Smooth muscle cell (in vitro differentiated cells): Measurements from ENCODE around the gene LRRC17. TPM values are rescaled to one million over a fixed set of nuclear protein-coding genes. Genes with fewer than 3 reads are reported as not detected.
"Not testable (repeated sequence)": the region's sequence is repeated elsewhere in the genome, so short reads cannot be mapped to it uniquely, and the experiment has no call there.

Experiments
- DNase-seq: peaks from one replicate; lab custom pipeline; 2025; ENCODE audit not compliant: unreplicated experiment; lab: John Stamatoyannopoulos, UW
- H2AFZ ChIP-seq: fragments of 200-600 bp; sonication (generic); 2 replicates; pipeline ENCODE4 v1.6.0; 2016; ENCODE audit warnings: antibody characterized with exemption, low read depth, mild to moderate bottlenecking
- H3F3A ChIP-seq: fragments of 200-600 bp; sonication (generic); 2 replicates; pipeline ENCODE4 v1.6.0; 2017; ENCODE audit warnings: antibody characterized with exemption, low read depth
- H3K27ac ChIP-seq: fragments of 200-600 bp; sonication (generic); 2 replicates; pipeline ENCODE4 v1.5.1; 2016; ENCODE audit warnings: low read depth, mild to moderate bottlenecking
- H3K27me3 ChIP-seq: fragments of 200-600 bp; sonication (generic); 2 replicates; pipeline ENCODE4 v1.6.1; 2016; ENCODE audit warnings: low read depth, mild to moderate bottlenecking
- H3K36me3 ChIP-seq: fragments of 200-600 bp; sonication (generic); 2 replicates; pipeline ENCODE4 v1.5.1; 2016; ENCODE audit warnings: low read depth
- H3K4me1 ChIP-seq: fragments of 200-600 bp; sonication (generic); 2 replicates; pipeline ENCODE4 v1.5.1; 2016; ENCODE audit warnings: low read depth
- H3K4me2 ChIP-seq: fragments of 200-600 bp; sonication (generic); 2 replicates; pipeline ENCODE4 v1.6.0; 2016; ENCODE audit warnings: mild to moderate bottlenecking
- H3K4me3 ChIP-seq: fragments of 200-600 bp; sonication (generic); 2 replicates; pipeline ENCODE4 v1.5.1; 2016; ENCODE audit warnings: mild to moderate bottlenecking
- H3K79me2 ChIP-seq: fragments of 200-600 bp; sonication (generic); 2 replicates; pipeline ENCODE4 v1.6.0; 2016; ENCODE audit warnings: low read depth, mild to moderate bottlenecking
- H3K9ac ChIP-seq: fragments of 200-600 bp; sonication (generic); 2 replicates; pipeline ENCODE4 v1.6.0; 2016; ENCODE audit warnings: low read depth
- H3K9me3 ChIP-seq: fragments of 200-600 bp; sonication (generic); replicated peaks from 2 replicates; pipeline ENCODE4 v1.5.1; 2016; ENCODE audit warnings: low read depth
- H4K20me1 ChIP-seq: fragments of 200-600 bp; sonication (generic); 2 replicates; pipeline ENCODE4 v1.6.0; 2016; ENCODE audit warnings: low read depth
- WGBS: methylation state at CpG from one replicate; pipeline ENCODE4 v1.1.7; 2016; ENCODE audit warnings: low lambda C conversion rate; 5-methylcytosine and 5-hydroxymethylcytosine counted together
- polyA plus RNA-seq: library from polyadenylated mRNA; unstranded; fragments of >200 nt; fragmentation: Nextera tagmentation; extraction: Ambion mirVana; gene quantifications from 2 replicates; pipeline ENCODE4 v1.2.1, GENCODE V29; 2016
- total RNA-seq: library from RNA; depleted of rRNA; stranded (reverse); fragments of >200 nt; gene quantifications from 2 replicates; pipeline ENCODE4 v1.2.3, GENCODE V29; 2014
- TF ChIP-seq, protein P1 (sequence below): fragments of 200-600 bp; sonication (generic); IDR thresholded peaks from 2 replicates; pipeline ENCODE4 v1.5.1; 2017; ENCODE audit warnings: borderline replicate concordance, mild to moderate bottlenecking, antibody characterized with exemption; ENCODE audit not compliant: insufficient read depth, poor library complexity, severe bottlenecking

LRRC17 gene
- total and polyA plus RNA-seq, 2 experiments from 2014 or later, result 6.2 to 23.0 TPM

DNA sequence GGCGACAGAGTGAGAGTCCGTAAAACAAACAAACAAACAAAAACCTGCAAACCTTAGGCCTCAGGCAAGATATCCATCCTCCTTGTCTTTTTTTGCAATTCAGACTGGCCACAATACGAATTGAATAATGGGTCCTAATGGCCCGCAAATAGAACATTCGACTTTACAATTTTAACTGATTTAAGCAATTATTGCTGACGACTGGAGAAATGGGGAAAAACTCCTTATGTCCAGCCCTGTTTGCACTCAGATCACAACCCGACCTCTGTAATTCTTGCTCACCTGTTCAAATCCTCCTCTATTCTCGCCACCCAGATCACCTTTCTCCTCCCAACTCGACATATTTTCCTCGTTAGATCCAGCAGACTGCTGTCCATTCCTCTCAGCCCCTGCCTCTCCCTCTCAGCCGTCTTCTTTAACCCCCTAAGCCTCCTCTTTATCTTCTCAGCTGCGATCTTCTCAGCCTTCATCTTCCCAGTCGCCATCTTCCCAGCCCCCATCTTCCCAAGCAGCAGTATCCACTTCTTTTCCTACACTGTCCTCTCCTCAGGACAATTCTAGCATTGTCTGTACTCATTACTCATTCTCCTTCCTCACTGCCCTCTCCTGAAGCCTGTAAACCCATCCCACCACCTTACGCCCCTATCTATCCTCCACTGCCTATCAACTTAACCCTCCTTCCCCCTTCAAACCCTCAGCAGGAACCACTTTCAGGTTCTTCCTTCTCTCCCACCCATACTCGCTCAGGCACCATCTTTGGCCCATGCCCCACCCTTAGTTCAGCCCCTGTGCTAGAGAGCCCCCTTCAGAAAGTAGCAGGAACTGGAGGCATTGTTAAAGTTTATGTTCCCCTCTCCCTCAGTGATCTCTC lies 61.8 kb downstream of the LRRC17 start:
- Histone ChIP-seq H3K4me1 (no peaks in the 10 kb centered on the region), H3K27me3 (no peaks in the 10 kb centered on the region), H4K20me1 (no peaks in the 10 kb centered on the region), H3K36me3 (no peaks in the 10 kb centered on the region), H2AFZ (no peak overlapping the region), H3K27ac (no peak overlapping the region), H3K9me3 (no peaks in the 10 kb centered on the region), H3K4me3 (no peak overlapping the region), H3K9ac (no peak overlapping the region), H3K79me2 (no peaks in the 10 kb centered on the region), H3F3A (no peaks in the 10 kb centered on the region), H3K4me2 (no peak overlapping the region)
- DNase-seq, result no peak
- TF ChIP-seq, protein P1, sequence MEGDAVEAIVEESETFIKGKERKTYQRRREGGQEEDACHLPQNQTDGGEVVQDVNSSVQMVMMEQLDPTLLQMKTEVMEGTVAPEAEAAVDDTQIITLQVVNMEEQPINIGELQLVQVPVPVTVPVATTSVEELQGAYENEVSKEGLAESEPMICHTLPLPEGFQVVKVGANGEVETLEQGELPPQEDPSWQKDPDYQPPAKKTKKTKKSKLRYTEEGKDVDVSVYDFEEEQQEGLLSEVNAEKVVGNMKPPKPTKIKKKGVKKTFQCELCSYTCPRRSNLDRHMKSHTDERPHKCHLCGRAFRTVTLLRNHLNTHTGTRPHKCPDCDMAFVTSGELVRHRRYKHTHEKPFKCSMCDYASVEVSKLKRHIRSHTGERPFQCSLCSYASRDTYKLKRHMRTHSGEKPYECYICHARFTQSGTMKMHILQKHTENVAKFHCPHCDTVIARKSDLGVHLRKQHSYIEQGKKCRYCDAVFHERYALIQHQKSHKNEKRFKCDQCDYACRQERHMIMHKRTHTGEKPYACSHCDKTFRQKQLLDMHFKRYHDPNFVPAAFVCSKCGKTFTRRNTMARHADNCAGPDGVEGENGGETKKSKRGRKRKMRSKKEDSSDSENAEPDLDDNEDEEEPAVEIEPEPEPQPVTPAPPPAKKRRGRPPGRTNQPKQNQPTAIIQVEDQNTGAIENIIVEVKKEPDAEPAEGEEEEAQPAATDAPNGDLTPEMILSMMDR, result no peak
- 92% methylated on average over 15 of the region's 15 CpGs for WGBS

DNA sequence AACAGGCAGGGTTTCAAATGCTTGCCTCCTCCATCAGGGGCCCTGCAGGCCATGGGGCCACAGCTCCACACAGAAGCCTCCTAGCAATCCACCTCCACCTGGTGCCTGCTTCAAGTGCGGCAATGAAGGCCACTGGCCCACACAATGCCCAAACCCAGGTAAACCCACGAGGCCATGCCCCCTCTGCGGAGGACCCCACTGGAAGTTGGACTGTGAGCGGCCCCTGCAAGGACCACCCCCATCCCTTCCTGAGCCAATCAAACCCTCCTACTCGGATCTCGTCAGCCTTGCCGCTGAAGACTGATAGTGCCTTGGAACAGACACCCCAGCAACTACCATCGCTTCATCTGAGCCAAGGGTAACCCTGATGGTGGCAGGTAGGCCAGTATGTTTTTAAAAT lies 63.1 kb downstream of the LRRC17 start:
- Histone ChIP-seq H4K20me1 (no peaks in the 10 kb centered on the region), H3F3A (no peaks in the 10 kb centered on the region), H3K27ac (no peak overlapping the region), H3K4me3 (no peak overlapping the region), H3K4me1 (no peaks in the 10 kb centered on the region), H3K4me2 (no peak overlapping the region), H3K9me3 (no peaks in the 10 kb centered on the region), H3K79me2 (no peaks in the 10 kb centered on the region), H3K9ac (no peak overlapping the region), H3K36me3 (no peaks in the 10 kb centered on the region), H2AFZ (no peak overlapping the region), H3K27me3 (no peaks in the 10 kb centered on the region)
- TF ChIP-seq, protein P1, result no peak
- DNase-seq, result no peak
- over 99% methylated on average over 8 of the region's 8 CpGs for WGBS

DNA sequence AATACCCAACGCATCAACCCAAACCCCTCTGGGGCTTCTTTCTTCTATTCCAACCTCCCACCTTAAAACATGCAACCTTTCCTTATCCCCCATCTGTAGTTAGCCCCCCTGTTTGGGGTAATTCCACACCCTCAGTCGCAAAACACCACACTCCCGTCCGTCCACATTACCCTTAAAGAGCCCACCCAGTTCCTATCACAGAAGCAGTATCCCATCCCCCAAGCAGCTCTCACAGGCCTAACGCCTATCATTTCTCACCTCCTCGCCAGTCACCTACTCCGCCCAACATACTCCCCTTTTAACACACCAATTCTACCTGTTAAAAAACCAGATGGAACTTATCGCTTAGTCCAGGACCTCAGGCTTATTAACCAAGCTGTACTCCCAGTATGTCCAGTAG lies 63.7 kb downstream of the LRRC17 start:
- Histone ChIP-seq H3K9me3 (no peaks in the 10 kb centered on the region), H3K36me3 (no peaks in the 10 kb centered on the region), H2AFZ (no peak overlapping the region), H3K4me1 (no peaks in the 10 kb centered on the region), H3K27me3 (no peaks in the 10 kb centered on the region), H3K79me2 (no peaks in the 10 kb centered on the region), H3K4me2 (no peak overlapping the region), H3K9ac (no peak overlapping the region), H3F3A (no peaks in the 10 kb centered on the region), H4K20me1 (no peaks in the 10 kb centered on the region), H3K27ac (no peak overlapping the region), H3K4me3 (no peak overlapping the region)
- TF ChIP-seq, protein P1, result no peak
- DNase-seq, result no peak
- WGBS, result 92% methylated on average over 8 of the region's 8 CpGs

DNA sequence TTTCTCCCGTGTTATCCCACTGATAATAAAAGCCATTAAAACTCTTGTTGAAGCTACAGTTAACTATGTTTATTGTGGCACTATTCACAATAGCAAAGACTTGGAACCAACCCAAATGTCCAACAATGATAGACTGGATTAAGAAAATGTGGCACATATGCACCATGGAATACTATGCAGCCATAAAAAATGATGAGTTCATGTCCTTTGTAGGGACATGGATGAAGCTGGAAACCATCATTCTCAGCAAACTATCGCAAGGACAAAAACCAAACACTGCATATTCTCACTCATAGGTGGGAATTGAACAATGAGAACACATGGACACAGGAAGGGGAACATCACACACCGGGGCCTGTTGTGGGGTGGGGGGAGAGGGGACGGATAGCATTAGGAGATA lies 64.8 kb downstream of the LRRC17 start:
- H3K9me3 ChIP-seq, H4K20me1 ChIP-seq, H3F3A ChIP-seq, H3K36me3 ChIP-seq, H3K27ac ChIP-seq, H3K9ac ChIP-seq, H2AFZ ChIP-seq, H3K4me3 ChIP-seq, H3K79me2 ChIP-seq, H3K4me1 ChIP-seq, H3K4me2 ChIP-seq, H3K27me3 ChIP-seq, DNase-seq: not testable (repeated sequence)
- WGBS, result 92% methylated on average over 2 of the region's 4 CpGs
